Endothelial cell of umbilical vein (primary cell): ENCODE results near the gene SIX5. TPM values are rescaled to one million over a fixed set of nuclear protein-coding genes. Genes with fewer than 3 reads are reported as not detected.
"Not testable (repeated sequence)": the region's sequence is repeated elsewhere in the genome, so short reads cannot be mapped to it uniquely, and the experiment has no call there.

Experiments
- BruUV-seq: library from RNA; stranded (reverse); fragments of 400-500 nt; replicated peaks from 2 replicates; lab custom pipeline; 2021; lab: Mats Ljungman, UMichigan
- CTCF ChIA-PET: fragments of 300-600, 350-600 bp; sonication (Branson Sonifier 250); formaldehyde crosslinking; loops from one replicate; lab custom pipeline; 2021; ENCODE audit warnings: antibody characterized with exemption, inconsistent platforms; lab: Charles Lee
- POLR2A ChIA-PET: fragments of 300-600, 350-600 bp; sonication (Branson Sonifier 250); formaldehyde crosslinking; loops from one replicate; lab custom pipeline; 2021; ENCODE audit warnings: antibody characterized with exemption, inconsistent platforms; lab: Charles Lee
- DNase-seq: peaks from one replicate; pipeline ENCODE4 v3.0.0-alpha.2; 2011; ENCODE audit warnings: low read depth, low spot score
- FAIRE-seq: peaks from 2 replicates; lab custom pipeline; 2011; peaks lifted over from hg19 to GRCh38; lab: Jason Lieb, UNC
- H2AFZ ChIP-seq: 2 replicates; pipeline ENCODE4 v1.6.0; 2012; ENCODE audit warnings: low read depth, low read length, control low read depth, inconsistent platforms
- H3K27ac ChIP-seq: 2 replicates; pipeline ENCODE4 v1.5.1; 2011; ENCODE audit warnings: low read depth, mild to moderate bottlenecking, control low read depth, low read length, moderate library complexity; ENCODE audit not compliant: insufficient read depth
- H3K27me3 ChIP-seq, 2 experiments: 2 replicates each; pipeline versions ENCODE4 v1.6.0 to v1.6.1; 2011; ENCODE audit warnings: low read length in 2 of 2, mixed read lengths in 1 of 2; ENCODE audit not compliant: control insufficient read depth in 2 of 2, insufficient read depth in 2 of 2
- H3K36me3 ChIP-seq, 2 experiments: 2 replicates in 1 of 2; 3 replicates in 1 of 2; pipeline ENCODE4 v1.5.1; 2011; ENCODE audit warnings: low read length in 2 of 2, mild to moderate bottlenecking in 1 of 2, moderate library complexity in 1 of 2; ENCODE audit not compliant: control insufficient read depth in 2 of 2, insufficient read depth in 2 of 2; ENCODE audit errors: extremely low read depth in 1 of 2
- H3K4me1 ChIP-seq: 3 replicates; pipeline ENCODE4 v1.5.1; 2011; ENCODE audit warnings: mild to moderate bottlenecking, low read length; ENCODE audit not compliant: control insufficient read depth, insufficient read depth; ENCODE audit errors: extremely low read depth
- H3K4me2 ChIP-seq: 2 replicates; pipeline ENCODE4 v1.6.1; 2011; ENCODE audit warnings: low read length, control low read depth, mixed read lengths; ENCODE audit not compliant: insufficient read depth
- H3K4me3 ChIP-seq, 3 experiments: fragments of 200-600 bp in 1 of 3; sonication (generic), shearing (Covaris generic) in 1 of 3; replicated peaks in 1 of 3; 2 replicates each; pipeline ENCODE4 v1.5.1; 2011 to 2016; ENCODE audit warnings: control low read depth in 3 of 3, low read length in 3 of 3, mild to moderate bottlenecking in 2 of 3, inconsistent platforms in 1 of 3, low read depth in 1 of 3, moderate library complexity in 1 of 3; ENCODE audit not compliant: insufficient read depth in 1 of 3
- H3K79me2 ChIP-seq: 2 replicates; pipeline ENCODE4 v1.6.0; 2012; ENCODE audit warnings: low read length, inconsistent platforms; ENCODE audit not compliant: control insufficient read depth, insufficient read depth
- H3K9ac ChIP-seq: replicated peaks from 2 replicates; pipeline ENCODE3; 2011; ENCODE audit warnings: low read length, control low read depth; ENCODE audit not compliant: insufficient read depth; ENCODE audit errors: extremely low read depth
- H3K9me1 ChIP-seq: replicated peaks from 3 replicates; pipeline ENCODE4 v1.6.0; 2011; ENCODE audit warnings: mild to moderate bottlenecking, low read length; ENCODE audit not compliant: control insufficient read depth, insufficient read depth; ENCODE audit errors: extremely low read depth
- H3K9me3 ChIP-seq: replicated peaks from 2 replicates; pipeline ENCODE4 v1.5.1; 2012; ENCODE audit warnings: low read length, inconsistent platforms; ENCODE audit not compliant: control insufficient read depth, insufficient read depth
- H4K20me1 ChIP-seq: replicated peaks from 2 replicates; pipeline ENCODE3; 2011; ENCODE audit warnings: mild to moderate bottlenecking, low read length; ENCODE audit not compliant: control insufficient read depth, insufficient read depth; ENCODE audit errors: extremely low read depth
- EZH2 ChIP-seq: IDR thresholded peaks from 2 replicates; pipeline ENCODE4 v1.6.1; 2012; ENCODE audit warnings: borderline replicate concordance, low read depth, mild to moderate bottlenecking, moderate library complexity, low read length, inconsistent platforms; ENCODE audit not compliant: severe bottlenecking
- FOS ChIP-seq: IDR thresholded peaks from 2 replicates; pipeline ENCODE4 v1.6.1; 2011; ENCODE audit warnings: mild to moderate bottlenecking, low read length, moderate library complexity, borderline replicate concordance; ENCODE audit not compliant: insufficient read depth
- GATA2 ChIP-seq: IDR thresholded peaks from 2 replicates; pipeline ENCODE4 v1.7.0; 2011; ENCODE audit warnings: low read depth, mild to moderate bottlenecking, moderate library complexity, mixed read lengths, low read length; ENCODE audit not compliant: insufficient read length, insufficient read depth
- JUN ChIP-seq: IDR thresholded peaks from 2 replicates; pipeline ENCODE4 v1.6.1; 2011; ENCODE audit warnings: borderline replicate concordance, low read depth; ENCODE audit not compliant: insufficient read length, insufficient read depth
- MYC ChIP-seq: IDR thresholded peaks from one replicate; pipeline ENCODE4 v1.6.1; 2011; ENCODE audit warnings: mild to moderate bottlenecking, low read depth, low read length
- POLR2A ChIP-seq: IDR thresholded peaks from 2 replicates; pipeline ENCODE4 v1.6.1; 2012; ENCODE audit warnings: low read depth, mild to moderate bottlenecking, control low read depth, low read length
- POLR2AphosphoS5 ChIP-seq: IDR thresholded peaks from 2 replicates; pipeline ENCODE4 v1.6.1; 2012; ENCODE audit warnings: low read depth, mild to moderate bottlenecking, control low read depth, low read length, moderate library complexity; ENCODE audit not compliant: insufficient read depth
- dilution Hi-C: fragments of 300-500 bp; cut with MboI; formaldehyde crosslinking; loops from one replicate; pipeline ENCODE4 v1.15.0; 2019; ENCODE audit warnings: low sequenced_read_pairs; ENCODE audit not compliant: extremely low pct_ligation_motif_present
- intact Hi-C: fragments of 100-400 bp; cut with micrococcal nuclease; formaldehyde crosslinking; loops from one replicate; pipeline ENCODE4 v1.10.0; 2022
- polyA plus RNA-seq, 4 experiments: library from polyadenylated mRNA; depleted of rRNA in 3 of 4; stranded (reverse) in 3 of 4; unstranded in 1 of 4; fragments of >200 nt; gene quantifications; 2 replicates each; pipeline versions ENCODE4 v1.2.1 to v1.2.3, GENCODE V29; 2011 to 2012; ENCODE audit warnings: missing spikeins in 1 of 4
- total RNA-seq: library from RNA; stranded (reverse); gene quantifications from 2 replicates; pipeline ENCODE4 v1.2.3, GENCODE V29; 2021
- TF ChIP-seq, protein P1 (sequence below), 2 donors: IDR thresholded peaks; 1 replicate in 1 of 2; 2 replicates in 1 of 2; pipeline ENCODE4 v1.5.1; 2011; ENCODE audit warnings: low read length in 2 of 2, mild to moderate bottlenecking in 2 of 2, moderate library complexity in 2 of 2, control low read depth in 1 of 2, inconsistent platforms in 1 of 2, low read depth in 1 of 2; ENCODE audit not compliant: insufficient read depth in 1 of 2; ENCODE audit errors: extremely low read depth in 1 of 2
- TF ChIP-seq, protein P2 (sequence below): IDR thresholded peaks from 2 replicates; pipeline ENCODE4 v1.6.1; 2011; ENCODE audit not compliant: insufficient read depth, insufficient read length

The SIX5 gene
- total and polyA plus RNA-seq, 2 donors (not counting 3 experiments of a cell fraction or from before 2014, with no cell fraction given) = 13.1 to 16.7 TPM

DNA sequence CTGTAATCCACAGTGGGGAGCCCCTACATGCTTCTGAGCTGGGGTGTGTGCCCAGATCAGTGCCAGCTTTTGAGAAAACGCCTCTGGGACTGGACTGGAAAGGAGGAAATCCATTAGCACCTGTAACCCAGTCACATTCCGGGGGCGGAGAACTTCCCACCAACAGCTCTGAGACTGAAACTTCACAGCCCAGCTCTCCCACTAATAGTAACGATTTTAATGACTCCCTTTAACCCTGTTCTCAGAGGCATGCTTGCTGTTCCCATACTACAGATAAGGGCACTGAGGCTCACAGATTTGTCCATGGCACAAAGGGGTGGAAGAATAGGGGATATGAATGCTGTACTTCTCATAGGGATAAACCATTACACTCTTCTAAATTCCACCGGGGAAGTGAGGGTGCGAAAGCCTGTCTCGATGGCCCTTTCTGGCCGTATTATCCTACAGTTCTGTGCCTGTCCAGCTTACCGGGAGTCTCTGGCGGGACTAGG is 39.2 kb downstream of the SIX5 start:
- Histone ChIP-seq H3K9me3 (no peaks in the 10 kb centered on the region), H3K79me2 (peaks cover 45% of the 10 kb centered on the region), H3K36me3 (no peaks in the 10 kb centered on the region), H3K27ac (no peak overlapping the region), H3K4me1 (peaks cover 6% of the 10 kb centered on the region), H2AFZ (peak overlapping the region; percentile 17), H3K27me3 (no peaks in the 10 kb centered on the region), H3K4me2 (peak overlapping the region; percentile 58), H3K9ac (peak overlapping the region; percentile 80), H3K4me3 (peak overlapping the region; percentile 81 to 83 (median 82)), H4K20me1 (no peaks in the 10 kb centered on the region), H3K9me1 (no peaks in the 10 kb centered on the region)
- TF ChIP-seq JUN (no peak), MYC (no peak), POLR2A (no peak), GATA2 (no peak), FOS (no peak), POLR2AphosphoS5 (no peak), EZH2 (no peak)
- TF ChIP-seq, protein P1, sequence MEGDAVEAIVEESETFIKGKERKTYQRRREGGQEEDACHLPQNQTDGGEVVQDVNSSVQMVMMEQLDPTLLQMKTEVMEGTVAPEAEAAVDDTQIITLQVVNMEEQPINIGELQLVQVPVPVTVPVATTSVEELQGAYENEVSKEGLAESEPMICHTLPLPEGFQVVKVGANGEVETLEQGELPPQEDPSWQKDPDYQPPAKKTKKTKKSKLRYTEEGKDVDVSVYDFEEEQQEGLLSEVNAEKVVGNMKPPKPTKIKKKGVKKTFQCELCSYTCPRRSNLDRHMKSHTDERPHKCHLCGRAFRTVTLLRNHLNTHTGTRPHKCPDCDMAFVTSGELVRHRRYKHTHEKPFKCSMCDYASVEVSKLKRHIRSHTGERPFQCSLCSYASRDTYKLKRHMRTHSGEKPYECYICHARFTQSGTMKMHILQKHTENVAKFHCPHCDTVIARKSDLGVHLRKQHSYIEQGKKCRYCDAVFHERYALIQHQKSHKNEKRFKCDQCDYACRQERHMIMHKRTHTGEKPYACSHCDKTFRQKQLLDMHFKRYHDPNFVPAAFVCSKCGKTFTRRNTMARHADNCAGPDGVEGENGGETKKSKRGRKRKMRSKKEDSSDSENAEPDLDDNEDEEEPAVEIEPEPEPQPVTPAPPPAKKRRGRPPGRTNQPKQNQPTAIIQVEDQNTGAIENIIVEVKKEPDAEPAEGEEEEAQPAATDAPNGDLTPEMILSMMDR (IDR thresholded peaks at IDR 0.05; ENCODE audit: extremely low read depth in 1 of 2, insufficient read depth in 1 of 2, low read depth in 1 of 2, low read length in 2 of 2) = no peak
- TF ChIP-seq, protein P2, sequence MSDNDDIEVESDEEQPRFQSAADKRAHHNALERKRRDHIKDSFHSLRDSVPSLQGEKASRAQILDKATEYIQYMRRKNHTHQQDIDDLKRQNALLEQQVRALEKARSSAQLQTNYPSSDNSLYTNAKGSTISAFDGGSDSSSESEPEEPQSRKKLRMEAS = no peak
- POLR2A ChIA-PET = interaction anchor here (1.0 kb wide), 1 partner anchor 12 kb away, joined by 3 read pairs; no protein-coding TSS in a partner anchor
- DNase-seq (peak; percentile 30), FAIRE-seq (peak; percentile 70)
- dilution Hi-C loops (no loop called here), intact Hi-C loops (loop anchor here (1.0 kb wide), 2 partner anchors 38 to 84 kb away; partner anchors contain the start of gene QPCTL)
- TSS peak; percentile 38 for BruUV-seq
- CTCF ChIA-PET = interaction anchor here (1.0 to 2.1 kb wide), 8 partner anchors 10 to 87 kb away, joined by 3 to 13 read pairs (median 5); partner anchors contain the start of genes QPCTL and SIX5

DNA sequence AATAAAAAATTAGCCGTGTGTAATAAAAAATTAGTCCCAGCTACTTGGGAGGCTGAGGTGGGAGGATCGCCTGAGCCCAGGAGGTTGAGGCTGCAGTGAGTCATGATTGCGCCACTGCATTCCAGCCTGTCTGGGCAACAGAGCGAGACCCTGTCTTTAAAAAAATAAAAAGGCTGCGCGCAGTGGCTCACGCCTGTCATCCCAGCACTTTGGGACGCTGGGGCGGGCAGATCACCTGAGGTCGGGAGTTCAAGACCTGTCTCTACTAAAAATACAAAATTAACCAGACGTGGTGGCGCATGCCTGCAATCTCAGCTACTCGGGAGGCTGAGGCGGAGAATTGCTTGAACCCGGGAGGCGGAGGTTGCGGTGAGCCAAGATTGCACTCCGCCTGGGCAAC is 40.4 kb downstream of the SIX5 start:
- POLR2A ChIA-PET, DNase-seq, H3K9me1 ChIP-seq, H3K27ac ChIP-seq, H3K27me3 ChIP-seq, H3K4me3 ChIP-seq, H3K4me2 ChIP-seq, FAIRE-seq, CTCF ChIA-PET, H3K9ac ChIP-seq, dilution Hi-C loops, H3K36me3 ChIP-seq, H3K9me3 ChIP-seq, intact Hi-C loops, BruUV-seq, H2AFZ ChIP-seq, H3K4me1 ChIP-seq, H4K20me1 ChIP-seq: not testable (repeated sequence)
- peaks cover 45% of the 10 kb centered on the region for H3K79me2 ChIP-seq

DNA sequence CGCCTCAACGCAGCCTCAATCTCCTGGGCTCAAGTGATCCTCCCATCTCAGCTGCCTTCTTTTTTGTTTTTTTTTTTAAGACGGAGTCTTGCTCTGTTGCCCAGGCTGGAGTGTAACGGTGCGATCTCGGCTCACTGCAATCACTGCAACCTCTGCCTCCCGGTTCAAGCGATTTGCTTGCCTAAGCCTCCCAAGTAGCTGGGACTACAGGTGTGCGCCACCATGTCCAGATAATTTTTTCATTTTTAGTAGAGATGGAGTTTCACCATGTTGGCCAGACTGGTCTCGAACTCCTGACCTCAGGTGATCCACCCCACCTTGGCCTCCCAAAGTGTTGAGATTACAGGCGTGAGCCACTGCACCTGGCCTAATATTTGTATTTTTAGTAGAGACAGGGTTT is 49.0 kb downstream of the SIX5 start:
- H3K27me3 ChIP-seq, BruUV-seq, H3K36me3 ChIP-seq, dilution Hi-C loops, H3K9ac ChIP-seq, DNase-seq, FAIRE-seq, H3K27ac ChIP-seq, H3K4me3 ChIP-seq, H4K20me1 ChIP-seq, POLR2A ChIA-PET, H3K9me3 ChIP-seq, H3K9me1 ChIP-seq, intact Hi-C loops, H2AFZ ChIP-seq, H3K4me2 ChIP-seq: not testable (repeated sequence)
- CTCF ChIA-PET = interaction anchor here (0.8 kb wide), 1 partner anchor 11 kb away, joined by 3 read pairs; the partner anchor contains the start of gene FBXO46
- H3K4me1 ChIP-seq = peaks cover 20% of the 10 kb centered on the region
- H3K79me2 ChIP-seq = peaks cover 20% of the 10 kb centered on the region
